RPMI7951 (cell line): ENCODE measurements around the gene LARGE1. TPM values are rescaled to one million over a fixed set of nuclear protein-coding genes. Genes with fewer than 3 reads are reported as not detected.

Experiments
- DNase-seq: peaks from one replicate; pipeline ENCODE4 v3.0.0-alpha.2; 2012; ENCODE audit warnings: low read depth
- total RNA-seq: library from RNA; depleted of rRNA; stranded (reverse); fragments of >200 nt; shearing (Covaris generic); gene quantifications from 2 replicates; pipeline ENCODE4 v1.2.3, GENCODE V29; 2014

Gene LARGE1
- total RNA-seq, 1 experiment from 2014 or later, result 3.0 TPM

DNA sequence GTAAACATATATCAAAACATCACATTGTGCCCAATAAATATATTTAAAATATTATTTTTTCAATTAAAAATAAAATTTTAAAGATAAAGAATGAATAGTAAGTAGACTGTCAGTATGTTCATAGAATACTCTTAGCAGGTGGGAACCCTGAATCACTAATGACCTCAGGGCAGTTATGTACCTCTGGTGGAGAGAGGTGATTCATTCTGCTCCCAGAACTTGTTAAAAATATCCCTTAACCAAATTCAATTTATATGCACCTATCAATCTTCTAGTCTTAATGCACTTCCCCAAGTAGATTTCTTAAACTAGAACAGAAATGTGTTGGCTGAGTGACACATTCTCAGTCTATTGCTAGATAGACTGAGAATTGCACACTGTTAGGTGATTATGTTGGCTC is 678.2 kb downstream of the LARGE1 start:
- no peak for DNase-seq

DNA sequence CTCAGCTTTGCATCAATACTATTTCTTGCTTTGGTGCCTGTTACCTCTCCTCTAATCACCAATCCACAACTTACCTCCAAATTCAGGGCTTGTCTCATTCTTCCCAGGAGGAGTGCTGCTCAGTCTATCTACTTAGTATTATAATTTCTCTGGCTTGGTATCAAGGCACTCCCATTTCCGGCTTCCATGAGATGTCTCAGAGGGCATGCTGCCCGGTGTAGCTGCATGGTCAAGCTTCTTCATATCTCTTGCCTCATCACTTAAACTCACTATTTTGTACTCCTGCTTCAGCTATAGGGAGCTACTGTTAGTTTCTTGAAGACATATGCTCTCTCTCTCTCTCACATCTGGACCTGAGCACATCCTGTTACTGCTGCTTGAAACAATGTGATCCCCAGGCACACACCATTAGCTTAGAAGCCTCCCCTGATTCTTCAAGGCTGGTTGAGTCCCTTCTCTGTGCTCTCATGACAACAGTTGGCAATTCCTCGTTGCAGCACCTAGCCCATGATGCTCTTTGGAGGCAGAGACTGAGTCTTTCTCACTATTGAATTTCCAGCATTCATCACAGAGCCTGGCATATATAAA is 679.3 kb downstream of the LARGE1 start:
- DNase-seq, result no peak

DNA sequence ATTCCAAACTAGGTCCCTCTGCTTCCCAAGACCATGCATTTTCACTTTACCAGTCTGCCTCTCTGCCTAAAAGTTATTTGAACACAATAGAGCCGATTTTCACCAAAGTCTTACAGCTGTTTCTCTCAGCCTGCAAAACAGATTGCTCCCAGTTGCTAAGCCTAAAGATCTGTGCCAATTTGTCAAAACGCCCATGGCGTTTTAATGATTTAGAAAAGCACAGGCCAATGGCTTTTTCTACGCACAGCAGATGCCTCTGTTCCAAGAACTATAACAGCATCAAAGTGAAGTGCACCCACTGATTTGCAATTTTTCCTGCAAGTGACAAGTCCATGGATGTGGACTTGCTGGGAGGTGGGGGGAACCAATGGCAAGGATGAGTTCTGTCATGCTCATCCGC is 688.2 kb downstream of the LARGE1 start:
- no peak for DNase-seq

DNA sequence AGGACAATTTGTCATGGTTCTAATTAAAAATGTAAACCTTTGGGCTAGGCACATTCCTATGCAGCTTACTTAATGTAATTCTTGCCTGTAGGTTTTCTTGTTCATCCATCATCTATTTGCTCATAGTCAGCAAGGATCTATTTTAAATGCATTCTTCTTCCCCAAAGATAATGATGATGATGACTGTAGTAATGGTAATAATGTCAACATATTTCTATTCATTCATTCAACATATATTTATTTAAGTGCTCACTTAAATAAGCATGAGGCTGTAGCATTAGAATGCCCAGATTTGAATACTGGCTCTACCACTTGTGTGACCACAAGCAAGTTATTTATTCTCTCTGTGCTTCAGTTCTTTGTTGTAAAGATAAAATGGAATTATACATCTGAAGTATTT is 692.5 kb downstream of the LARGE1 start:
- no peak for DNase-seq

DNA sequence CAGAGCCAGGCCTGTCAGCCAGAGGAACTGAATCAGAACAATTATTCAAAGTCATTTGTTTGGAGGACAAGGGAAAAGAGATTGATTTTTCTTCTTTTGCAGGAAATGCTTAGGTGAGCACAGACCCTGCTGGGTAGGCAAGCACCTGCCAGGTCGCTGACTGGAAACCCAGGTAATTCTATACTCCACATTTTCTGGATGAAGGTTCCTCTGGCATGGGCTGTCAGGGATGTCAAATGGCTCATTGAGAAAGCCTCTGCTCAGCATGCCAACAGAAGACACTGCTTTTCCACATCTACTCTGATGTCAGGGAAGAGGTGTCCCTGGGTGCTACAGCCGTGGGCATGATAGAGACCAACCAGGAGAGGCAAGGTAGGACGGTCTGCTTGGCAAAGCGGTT is 695.4 kb downstream of the LARGE1 start:
- no peak for DNase-seq
